Measurements from ENCODE around the gene ELMO1.
A peak's percentile ranks its signal among the peaks of the same experiment; 100 is the strongest.

ELMO1 gene

DNA sequence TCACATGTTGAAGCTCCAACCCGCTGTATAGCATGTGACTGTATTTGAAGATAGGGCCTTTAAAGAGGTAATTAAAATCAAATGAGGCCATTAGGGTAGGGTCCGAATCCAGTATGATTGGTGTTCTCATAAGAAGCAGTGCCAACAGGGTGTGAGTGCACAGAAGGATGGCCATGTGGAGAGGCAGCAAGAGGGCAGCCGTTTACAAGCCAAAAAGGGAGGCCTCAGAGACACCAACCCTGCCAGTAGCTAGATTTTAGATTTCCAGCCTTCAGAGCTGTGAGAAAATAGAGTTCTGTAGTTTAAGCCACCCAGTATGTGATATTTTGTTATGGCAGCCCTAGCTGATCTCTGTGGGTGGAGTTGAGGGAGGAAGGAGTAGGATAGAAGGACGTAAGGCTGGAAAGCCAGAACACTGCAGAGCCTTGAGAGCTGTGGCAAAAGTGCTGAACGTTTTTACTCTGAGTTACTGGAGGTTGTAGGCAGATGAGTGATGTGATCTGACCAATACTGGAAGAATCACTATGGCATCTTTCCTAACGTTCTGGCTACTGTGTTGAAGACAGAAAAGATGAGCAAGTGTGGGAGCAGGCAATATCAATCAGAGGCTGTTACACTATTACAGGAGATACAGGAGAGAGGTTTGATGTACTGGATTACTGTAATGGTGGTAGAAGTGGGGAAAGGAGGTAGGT is 334.9 kb downstream of the ELMO1 start:
- Histone ChIP-seq H3K4me1 (ENCODE audit: insufficient read depth, poor library complexity, severe bottlenecking) (no peaks in the 10 kb centered on the region), H3K27me3 (ENCODE audit: insufficient read depth, poor library complexity, severe bottlenecking) (no peaks in the 10 kb centered on the region), H3K27ac (ENCODE audit: poor library complexity, severe bottlenecking) (no peak overlapping the region), H3K4me3 (ENCODE audit: severe bottlenecking) (no peak overlapping the region), H3K9me3 (ENCODE audit: severe bottlenecking) (no peaks in the 10 kb centered on the region), H3K36me3 (ENCODE audit: low read depth) (no peaks in the 10 kb centered on the region)
- DNase-seq (ENCODE audit: low spot score) (no peak), ATAC-seq (ENCODE audit: low read depth) (peak; percentile 23; the same call in 1 of the 3 replicates)
- TF ChIP-seq, protein P1, sequence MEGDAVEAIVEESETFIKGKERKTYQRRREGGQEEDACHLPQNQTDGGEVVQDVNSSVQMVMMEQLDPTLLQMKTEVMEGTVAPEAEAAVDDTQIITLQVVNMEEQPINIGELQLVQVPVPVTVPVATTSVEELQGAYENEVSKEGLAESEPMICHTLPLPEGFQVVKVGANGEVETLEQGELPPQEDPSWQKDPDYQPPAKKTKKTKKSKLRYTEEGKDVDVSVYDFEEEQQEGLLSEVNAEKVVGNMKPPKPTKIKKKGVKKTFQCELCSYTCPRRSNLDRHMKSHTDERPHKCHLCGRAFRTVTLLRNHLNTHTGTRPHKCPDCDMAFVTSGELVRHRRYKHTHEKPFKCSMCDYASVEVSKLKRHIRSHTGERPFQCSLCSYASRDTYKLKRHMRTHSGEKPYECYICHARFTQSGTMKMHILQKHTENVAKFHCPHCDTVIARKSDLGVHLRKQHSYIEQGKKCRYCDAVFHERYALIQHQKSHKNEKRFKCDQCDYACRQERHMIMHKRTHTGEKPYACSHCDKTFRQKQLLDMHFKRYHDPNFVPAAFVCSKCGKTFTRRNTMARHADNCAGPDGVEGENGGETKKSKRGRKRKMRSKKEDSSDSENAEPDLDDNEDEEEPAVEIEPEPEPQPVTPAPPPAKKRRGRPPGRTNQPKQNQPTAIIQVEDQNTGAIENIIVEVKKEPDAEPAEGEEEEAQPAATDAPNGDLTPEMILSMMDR (IDR thresholded peaks at IDR 0.05; ENCODE audit: poor library complexity, severe bottlenecking), result no peak

DNA sequence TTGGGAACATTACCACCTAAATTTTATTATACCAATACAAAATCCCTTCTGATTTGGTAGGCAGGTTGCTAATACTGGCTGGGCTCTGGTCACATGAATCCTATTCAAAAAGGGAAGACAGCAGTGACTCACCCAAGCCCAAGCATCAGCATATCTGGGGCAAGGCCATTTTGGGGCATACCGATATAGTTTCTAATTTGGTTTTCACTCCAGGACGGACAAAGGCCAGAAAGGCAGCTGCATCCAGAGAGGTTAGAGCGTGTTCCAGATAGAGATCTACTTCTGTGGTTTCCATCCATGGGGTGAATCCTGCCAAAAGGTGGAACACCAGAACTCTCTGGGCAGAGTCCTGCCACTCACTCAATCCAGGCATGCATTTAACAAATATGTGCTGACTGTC is 335.8 kb downstream of the ELMO1 start:
- Histone ChIP-seq H3K36me3 (ENCODE audit: low read depth) (no peaks in the 10 kb centered on the region), H3K27ac (ENCODE audit: poor library complexity, severe bottlenecking) (no peak overlapping the region), H3K27me3 (ENCODE audit: insufficient read depth, poor library complexity, severe bottlenecking) (no peaks in the 10 kb centered on the region), H3K4me1 (ENCODE audit: insufficient read depth, poor library complexity, severe bottlenecking) (no peaks in the 10 kb centered on the region), H3K9me3 (ENCODE audit: severe bottlenecking) (no peaks in the 10 kb centered on the region), H3K4me3 (ENCODE audit: severe bottlenecking) (no peak overlapping the region)
- DNase-seq (ENCODE audit: low spot score) (no peak), ATAC-seq (ENCODE audit: low read depth) (no peak)
- TF ChIP-seq, protein P1 (IDR thresholded peaks at IDR 0.05; ENCODE audit: poor library complexity, severe bottlenecking), result no peak

DNA sequence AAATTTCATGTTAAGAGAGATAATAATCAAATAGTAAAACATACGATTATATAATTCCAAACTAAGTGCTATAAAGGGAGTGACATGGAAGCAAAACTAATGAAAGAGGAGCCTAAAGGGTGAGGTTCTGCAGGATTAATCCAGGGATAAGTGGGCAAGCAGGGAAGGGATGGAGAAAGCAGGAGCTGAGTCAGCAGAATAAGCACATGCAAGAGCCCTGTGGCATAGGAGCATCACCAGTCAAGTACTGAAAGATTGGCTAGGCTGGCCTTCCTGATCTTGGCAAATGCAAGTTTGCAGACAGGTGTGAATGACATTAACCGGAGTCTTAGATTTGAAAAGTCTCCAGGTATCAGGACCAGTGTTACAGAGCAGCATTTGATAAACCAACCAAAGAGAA is 336.4 kb downstream of the ELMO1 start:
- TF ChIP-seq, protein P1 (IDR thresholded peaks at IDR 0.05; ENCODE audit: poor library complexity, severe bottlenecking), result no peak
- Histone ChIP-seq H3K27ac (ENCODE audit: poor library complexity, severe bottlenecking) (no peak overlapping the region), H3K4me1 (ENCODE audit: insufficient read depth, poor library complexity, severe bottlenecking) (no peaks in the 10 kb centered on the region), H3K27me3 (ENCODE audit: insufficient read depth, poor library complexity, severe bottlenecking) (no peaks in the 10 kb centered on the region), H3K36me3 (ENCODE audit: low read depth) (no peaks in the 10 kb centered on the region), H3K9me3 (ENCODE audit: severe bottlenecking) (no peaks in the 10 kb centered on the region), H3K4me3 (ENCODE audit: severe bottlenecking) (no peak overlapping the region)
- no peak for ATAC-seq (ENCODE audit: low read depth)
- no peak for DNase-seq (ENCODE audit: low spot score)

DNA sequence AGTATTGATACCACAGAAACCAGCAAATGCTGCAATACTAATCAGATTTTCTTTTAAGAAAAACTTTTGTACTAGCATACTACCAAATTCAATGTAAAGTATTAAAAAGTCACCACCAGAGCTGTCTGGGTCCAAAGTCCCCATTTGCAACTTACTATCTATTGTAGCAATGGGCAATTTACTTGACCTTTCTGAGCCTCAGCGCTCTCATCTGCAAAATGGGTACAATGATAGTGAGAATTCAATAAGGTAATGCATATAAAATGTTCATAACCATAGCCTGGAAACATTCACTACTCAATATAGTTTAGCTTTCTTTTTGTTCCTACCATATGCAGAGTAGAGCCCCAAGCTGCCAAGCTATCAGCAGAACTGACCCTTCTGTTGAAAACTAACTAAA is 337.2 kb downstream of the ELMO1 start:
- H3K9me3 ChIP-seq (ENCODE audit: severe bottlenecking), result no peaks in the 10 kb centered on the region
- no peak overlapping the region for H3K4me3 ChIP-seq (ENCODE audit: severe bottlenecking)
- no peaks in the 10 kb centered on the region for H3K27me3 ChIP-seq (ENCODE audit: insufficient read depth, poor library complexity, severe bottlenecking)
- no peak for ATAC-seq (ENCODE audit: low read depth)
- H3K4me1 ChIP-seq (ENCODE audit: insufficient read depth, poor library complexity, severe bottlenecking), result no peaks in the 10 kb centered on the region
- no peak for DNase-seq (ENCODE audit: low spot score)
- no peaks in the 10 kb centered on the region for H3K36me3 ChIP-seq (ENCODE audit: low read depth)
- TF ChIP-seq, protein P1 (IDR thresholded peaks at IDR 0.05; ENCODE audit: poor library complexity, severe bottlenecking), result no peak
- H3K27ac ChIP-seq (ENCODE audit: poor library complexity, severe bottlenecking), result no peak overlapping the region

DNA sequence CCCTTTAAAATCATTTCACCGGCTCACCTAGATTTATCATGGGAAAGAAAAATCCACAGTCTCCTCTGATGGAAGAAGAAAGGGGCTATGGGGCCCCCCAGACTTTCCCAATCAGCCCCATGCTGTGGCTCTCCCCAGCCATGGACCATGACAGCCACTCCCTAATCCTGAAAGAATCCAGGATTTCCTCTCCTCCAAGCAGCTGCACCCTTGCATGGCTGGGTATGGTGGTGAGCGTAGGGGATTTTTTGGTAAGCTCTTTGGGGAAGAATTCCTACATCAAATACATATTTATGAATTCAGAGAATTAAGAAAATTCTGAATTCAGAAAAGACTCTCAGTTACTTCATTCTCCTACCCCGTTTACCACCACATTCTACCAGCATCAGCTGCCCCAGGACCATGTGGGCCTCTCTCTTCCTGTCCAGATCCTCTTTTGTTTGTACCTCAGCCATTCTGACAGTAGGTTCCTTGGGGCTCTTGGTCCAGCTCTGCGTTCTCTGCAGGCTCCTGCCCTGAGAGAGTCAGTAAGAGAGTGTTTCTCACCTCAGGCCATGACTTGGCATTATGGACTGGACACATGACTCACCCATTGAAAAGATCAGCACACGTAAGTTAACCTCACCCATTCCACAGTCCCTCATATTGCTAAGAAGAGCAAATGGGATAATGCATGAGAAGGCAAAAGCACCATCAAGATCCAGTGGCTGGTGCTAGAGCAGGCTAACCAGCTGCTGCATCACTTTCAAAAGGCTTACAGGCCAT is 337.8 kb downstream of the ELMO1 start:
- Histone ChIP-seq H3K36me3 (ENCODE audit: low read depth) (no peaks in the 10 kb centered on the region), H3K27ac (ENCODE audit: poor library complexity, severe bottlenecking) (no peak overlapping the region), H3K27me3 (ENCODE audit: insufficient read depth, poor library complexity, severe bottlenecking) (no peaks in the 10 kb centered on the region), H3K4me1 (ENCODE audit: insufficient read depth, poor library complexity, severe bottlenecking) (no peaks in the 10 kb centered on the region), H3K9me3 (ENCODE audit: severe bottlenecking) (no peaks in the 10 kb centered on the region), H3K4me3 (ENCODE audit: severe bottlenecking) (no peak overlapping the region)
- DNase-seq (ENCODE audit: low spot score) (no peak), ATAC-seq (ENCODE audit: low read depth) (no peak)
- TF ChIP-seq, protein P1 (IDR thresholded peaks at IDR 0.05; ENCODE audit: poor library complexity, severe bottlenecking), result no peak

Data from RWPE2 (cell line).